Mucosa of descending colon (tissue), 3 donors: ENCODE measurements around the gene EIF2S1. TPM values are rescaled to one million over a fixed set of nuclear protein-coding genes. Genes with fewer than 3 reads are reported as not detected.
"Not testable (repeated sequence)": the region's sequence is repeated elsewhere in the genome, so short reads cannot be mapped to it uniquely, and the experiment has no call there.

ENCODE experiments used
- ATAC-seq: fragments of 200-7000 bp; cut with Tn5 transposase; one replicate; pipeline ENCODE4 v1.9.1; 2020; ENCODE audit warnings: mild to moderate bottlenecking, moderate library complexity
- DNase-seq, 3 donors: peaks; one replicate each; pipeline ENCODE4 v3.0.0-alpha.2; 2020
- H3K36me3 ChIP-seq: fragments of 200-600 bp; one replicate; pipeline ENCODE4 v1.8.0; 2021; ENCODE audit warnings: low read depth, mild to moderate bottlenecking
- H3K4me1 ChIP-seq: fragments of 200-600 bp; one replicate; pipeline ENCODE4 v1.8.0; 2021; ENCODE audit warnings: low read depth, mild to moderate bottlenecking
- H3K4me3 ChIP-seq: fragments of 200-600 bp; one replicate; pipeline ENCODE4 v1.8.0; 2021; ENCODE audit warnings: mild to moderate bottlenecking
- H3K9me3 ChIP-seq: fragments of 200-600 bp; one replicate; pipeline ENCODE4 v1.8.0; 2021; ENCODE audit warnings: mild to moderate bottlenecking
- intact Hi-C, 2 donors: fragments of 100-400 bp; cut with DNase I in 1 of 2; cut with micrococcal nuclease in 1 of 2; formaldehyde crosslinking; loops; one replicate each; pipeline versions ENCODE4 v1.11.0 to v1.11.1; 2022; cut with DNase I, micrococcal nuclease
- total RNA-seq, 3 donors: library from RNA; stranded (reverse); fragmentation: NEBNext Ultra II Directional in 2 of 3; extraction: Animal tissue kit (Norgen Biotek cat#: 25700) in 2 of 3; gene quantifications; one replicate each; pipeline versions ENCODE4 v1.2.1 to v1.2.4, GENCODE V29; 2021 to 2023
- TF ChIP-seq, protein P1 (sequence below): fragments of 200-600 bp; IDR thresholded peaks from one replicate; pipeline ENCODE4 v1.8.0; 2022; ENCODE audit warnings: antibody characterized with exemption, mild to moderate bottlenecking
- donor health status: DM: no; HTN: no; CAD: no; lungs with moderate emphysema.
- donor health status: DM: no; HTN: no; CAD: no.
- donor health status: DM: no; HTN: yes; CAD: no.

Gene EIF2S1
- total RNA-seq, 3 donors from 2014 or later = 35.7 to 111 (median 65.8) TPM

DNA sequence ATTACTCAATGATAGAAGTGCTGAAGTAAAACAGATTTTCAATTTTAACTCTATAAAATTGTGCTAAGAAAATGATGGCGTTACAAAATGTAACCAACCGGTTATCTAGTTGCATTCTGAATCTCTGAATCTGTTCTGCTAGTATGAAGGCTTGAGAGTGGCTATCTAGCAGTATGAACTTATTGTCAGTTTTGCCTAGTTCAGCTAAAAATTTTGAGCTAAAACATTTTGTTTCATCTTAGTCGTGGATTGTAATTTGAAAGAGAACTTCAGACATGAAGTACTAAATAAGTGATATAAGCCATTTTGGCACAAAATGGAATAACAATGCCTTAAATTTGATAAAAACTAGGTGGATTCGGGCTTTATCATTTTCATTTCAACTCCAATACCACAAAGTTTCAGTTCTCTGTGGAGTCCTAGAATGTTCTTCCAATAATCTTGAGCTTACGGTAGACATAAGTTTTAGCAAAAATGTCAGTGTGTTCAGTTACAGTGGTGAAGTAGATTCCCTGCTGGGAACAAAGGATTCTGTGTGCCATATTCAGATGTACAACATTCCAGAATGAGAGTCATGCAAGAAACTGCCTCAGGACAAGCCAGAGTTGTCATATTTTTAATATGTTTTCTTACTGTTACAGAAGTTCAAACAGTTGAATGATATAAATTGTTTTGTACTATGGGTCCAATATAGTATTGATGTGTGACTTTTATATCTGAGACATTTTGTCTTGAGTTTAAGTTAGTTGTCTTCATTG is 28.6 kb upstream of the EIF2S1 start:
- intact Hi-C loops = no loop called here
- DNase-seq (no peak), ATAC-seq (no peak)
- Histone ChIP-seq H3K4me3 (no peak overlapping the region), H3K4me1 (no peaks in the 10 kb centered on the region), H3K36me3 (peaks cover 5% of the 10 kb centered on the region), H3K9me3 (no peaks in the 10 kb centered on the region)
- TF ChIP-seq, protein P1, sequence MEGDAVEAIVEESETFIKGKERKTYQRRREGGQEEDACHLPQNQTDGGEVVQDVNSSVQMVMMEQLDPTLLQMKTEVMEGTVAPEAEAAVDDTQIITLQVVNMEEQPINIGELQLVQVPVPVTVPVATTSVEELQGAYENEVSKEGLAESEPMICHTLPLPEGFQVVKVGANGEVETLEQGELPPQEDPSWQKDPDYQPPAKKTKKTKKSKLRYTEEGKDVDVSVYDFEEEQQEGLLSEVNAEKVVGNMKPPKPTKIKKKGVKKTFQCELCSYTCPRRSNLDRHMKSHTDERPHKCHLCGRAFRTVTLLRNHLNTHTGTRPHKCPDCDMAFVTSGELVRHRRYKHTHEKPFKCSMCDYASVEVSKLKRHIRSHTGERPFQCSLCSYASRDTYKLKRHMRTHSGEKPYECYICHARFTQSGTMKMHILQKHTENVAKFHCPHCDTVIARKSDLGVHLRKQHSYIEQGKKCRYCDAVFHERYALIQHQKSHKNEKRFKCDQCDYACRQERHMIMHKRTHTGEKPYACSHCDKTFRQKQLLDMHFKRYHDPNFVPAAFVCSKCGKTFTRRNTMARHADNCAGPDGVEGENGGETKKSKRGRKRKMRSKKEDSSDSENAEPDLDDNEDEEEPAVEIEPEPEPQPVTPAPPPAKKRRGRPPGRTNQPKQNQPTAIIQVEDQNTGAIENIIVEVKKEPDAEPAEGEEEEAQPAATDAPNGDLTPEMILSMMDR = no peak

DNA sequence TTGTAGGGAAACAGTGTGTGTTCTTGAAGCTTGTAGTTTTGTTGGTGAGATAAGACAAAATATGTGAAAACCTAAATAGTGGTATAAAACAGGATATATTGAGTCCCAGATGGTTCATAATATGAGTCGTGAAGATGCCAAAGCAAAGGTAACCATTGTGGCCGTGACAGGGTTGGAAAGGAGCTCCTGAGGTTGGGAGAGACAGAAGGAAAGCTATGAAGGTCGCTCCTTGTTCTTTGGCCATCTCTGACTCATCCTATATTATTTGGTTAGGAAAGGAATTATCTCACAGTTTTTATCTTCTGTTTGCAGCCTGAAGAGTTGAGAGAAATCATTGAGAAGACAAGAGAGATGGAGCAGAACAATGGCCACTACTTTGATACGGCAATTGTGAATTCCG is 27.7 kb upstream of the EIF2S1 start:
- intact Hi-C loops = no loop called here
- no peaks in the 10 kb centered on the region for H3K9me3 ChIP-seq
- ATAC-seq (no peak), DNase-seq (no peak)
- peaks cover 5% of the 10 kb centered on the region for H3K36me3 ChIP-seq
- H3K4me1 ChIP-seq = no peaks in the 10 kb centered on the region
- H3K4me3 ChIP-seq = no peak overlapping the region
- TF ChIP-seq, protein P1 = no peak

DNA sequence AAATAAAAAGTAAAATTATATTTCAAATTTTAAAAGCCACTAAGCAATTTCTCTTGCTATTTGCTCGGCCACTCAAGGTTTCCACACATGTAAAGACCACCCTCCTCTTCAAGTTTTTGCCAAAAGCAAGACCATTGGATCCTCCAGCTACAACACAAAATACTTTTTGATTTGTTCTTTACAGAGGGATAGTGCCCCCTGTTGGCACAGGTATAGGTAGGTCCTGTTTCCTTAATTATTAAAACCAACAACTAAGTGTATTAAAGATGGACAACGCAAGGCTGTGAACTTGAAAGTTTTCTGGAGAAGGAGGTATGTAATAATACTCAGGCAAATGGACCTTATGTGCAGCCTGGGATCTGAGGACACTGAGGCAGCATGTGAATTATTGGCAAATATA is 24.3 kb upstream of the EIF2S1 start:
- H3K36me3 ChIP-seq = peaks cover 8% of the 10 kb centered on the region
- H3K4me1 ChIP-seq = no peaks in the 10 kb centered on the region
- H3K9me3 ChIP-seq = no peaks in the 10 kb centered on the region
- no peak overlapping the region for H3K4me3 ChIP-seq
- intact Hi-C loops = no loop called here
- ATAC-seq (no peak), DNase-seq (no peak)
- TF ChIP-seq, protein P1 = no peak

DNA sequence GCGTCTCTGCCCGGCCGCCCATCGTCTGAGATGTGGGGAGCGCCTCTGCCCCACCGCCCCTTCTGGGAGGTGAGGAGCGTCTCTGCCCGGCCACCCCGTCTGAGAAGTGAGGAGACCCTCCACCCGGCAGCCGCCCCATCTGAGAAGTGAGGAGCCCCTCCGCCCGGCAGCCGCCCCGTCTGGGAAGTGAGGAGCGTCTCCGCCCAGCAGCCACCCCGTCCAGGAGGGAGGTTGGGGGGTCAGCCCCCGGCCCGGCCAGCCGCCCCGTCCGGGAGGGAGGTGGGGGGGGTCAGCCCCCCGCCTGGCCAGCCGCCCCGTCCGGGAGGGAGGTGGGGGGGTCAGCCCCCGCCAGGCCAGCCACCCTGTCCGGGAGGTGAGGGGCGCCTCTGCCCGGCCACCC is 18.9 kb upstream of the EIF2S1 start:
- DNase-seq, H3K4me1 ChIP-seq, H3K9me3 ChIP-seq, H3K4me3 ChIP-seq, intact Hi-C loops, ATAC-seq, H3K36me3 ChIP-seq: not testable (repeated sequence)

DNA sequence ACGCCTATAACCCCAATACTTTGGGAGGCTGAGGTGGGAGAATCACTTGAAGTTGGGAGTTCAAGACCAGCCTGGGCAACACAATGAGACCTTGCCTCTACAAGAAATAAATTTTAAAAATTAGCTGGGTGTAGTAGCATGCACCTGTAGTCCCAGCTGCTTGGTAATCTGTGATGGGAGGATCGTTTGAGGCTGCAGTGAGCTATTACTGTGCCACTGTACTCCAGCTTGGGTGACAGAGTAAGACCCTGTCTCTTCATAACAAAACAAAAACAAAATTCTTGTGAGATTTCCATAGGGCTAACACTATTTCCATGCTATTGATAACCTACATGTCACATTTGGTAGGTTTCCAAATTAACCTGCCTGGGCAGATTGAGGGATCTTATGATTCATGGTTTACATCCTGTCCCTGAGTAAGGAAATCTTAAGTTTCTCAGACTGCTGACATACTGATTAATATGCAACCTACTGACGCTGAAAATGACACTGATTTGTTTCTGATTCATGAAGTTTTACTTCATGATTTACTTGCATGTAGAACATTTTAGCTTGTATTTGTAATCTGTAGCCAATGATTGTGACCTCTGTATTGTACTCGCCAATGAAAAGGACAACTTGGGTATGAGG is 16.4 kb upstream of the EIF2S1 start:
- no peak for DNase-seq
- no peaks in the 10 kb centered on the region for H3K9me3 ChIP-seq
- ATAC-seq = no peak
- peaks cover under 1% of the 10 kb centered on the region for H3K36me3 ChIP-seq
- no peaks in the 10 kb centered on the region for H3K4me1 ChIP-seq
- intact Hi-C loops = no loop called here
- TF ChIP-seq, protein P1 = no peak
- H3K4me3 ChIP-seq = no peak overlapping the region

DNA sequence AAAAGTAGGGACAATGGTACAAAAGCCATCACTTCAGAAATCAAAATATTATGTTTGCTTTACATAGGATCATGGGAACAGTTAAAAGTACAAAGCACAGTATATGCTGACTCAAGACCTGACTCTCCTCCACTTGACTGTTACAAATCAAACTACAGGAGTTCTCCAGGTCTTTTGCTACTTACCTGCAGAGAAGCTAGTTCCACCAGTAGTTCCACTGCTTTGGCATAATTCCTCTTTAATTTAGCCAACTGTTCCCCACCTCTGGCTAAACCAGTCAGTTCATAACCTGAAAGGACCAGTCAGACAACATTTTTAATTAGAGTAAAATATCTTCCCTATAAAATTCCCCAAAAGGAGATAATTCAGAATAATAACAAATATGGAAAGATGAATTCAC is 14.5 kb upstream of the EIF2S1 start:
- H3K4me3 ChIP-seq = no peak overlapping the region
- no peak for DNase-seq
- intact Hi-C loops = no loop called here
- TF ChIP-seq, protein P1 = no peak
- H3K4me1 ChIP-seq = no peaks in the 10 kb centered on the region
- H3K9me3 ChIP-seq = no peaks in the 10 kb centered on the region
- no peak for ATAC-seq
- peaks cover 5% of the 10 kb centered on the region for H3K36me3 ChIP-seq
